ENCODE results near the gene WDR6.

The WDR6 gene

DNA sequence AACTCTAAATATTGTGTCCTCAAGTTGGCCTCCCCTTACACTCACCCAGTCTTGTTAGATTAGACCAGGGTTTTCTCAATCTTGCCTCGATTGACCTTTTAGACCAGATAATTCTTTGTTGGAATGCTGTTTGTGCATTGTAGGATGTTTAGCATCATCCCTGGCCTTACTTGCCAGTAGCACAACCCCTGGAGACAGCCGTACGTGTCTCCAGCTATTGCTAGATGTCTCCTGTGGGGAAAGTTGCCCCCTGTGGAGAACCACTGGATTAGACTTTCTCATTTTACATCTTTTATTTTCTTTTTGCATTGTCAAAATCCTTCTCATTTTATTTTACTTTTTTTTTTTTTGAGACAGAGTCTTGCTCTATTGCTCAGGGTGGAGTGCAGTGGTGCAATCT is 2.2 kb downstream of the WDR6 start:
- Histone ChIP-seq H3K4me3 (replicated peaks; ENCODE audit: low read depth, low read length) (no peak overlapping the region), H3K27me3 (replicated peaks; ENCODE audit: control insufficient read depth, insufficient read depth, low read length) (no peaks in the 10 kb centered on the region), H3K36me3 (ENCODE audit: control insufficient read depth, insufficient read depth, low read length) (peaks cover 28% of the 10 kb centered on the region)
- TF ChIP-seq CTCF (IDR thresholded peaks at IDR 0.05; ENCODE audit: insufficient read depth, low read length, poor library complexity, severe bottlenecking): no peak
- DNase-seq (ENCODE audit: extremely low read depth, insufficient read length): no peak

DNA sequence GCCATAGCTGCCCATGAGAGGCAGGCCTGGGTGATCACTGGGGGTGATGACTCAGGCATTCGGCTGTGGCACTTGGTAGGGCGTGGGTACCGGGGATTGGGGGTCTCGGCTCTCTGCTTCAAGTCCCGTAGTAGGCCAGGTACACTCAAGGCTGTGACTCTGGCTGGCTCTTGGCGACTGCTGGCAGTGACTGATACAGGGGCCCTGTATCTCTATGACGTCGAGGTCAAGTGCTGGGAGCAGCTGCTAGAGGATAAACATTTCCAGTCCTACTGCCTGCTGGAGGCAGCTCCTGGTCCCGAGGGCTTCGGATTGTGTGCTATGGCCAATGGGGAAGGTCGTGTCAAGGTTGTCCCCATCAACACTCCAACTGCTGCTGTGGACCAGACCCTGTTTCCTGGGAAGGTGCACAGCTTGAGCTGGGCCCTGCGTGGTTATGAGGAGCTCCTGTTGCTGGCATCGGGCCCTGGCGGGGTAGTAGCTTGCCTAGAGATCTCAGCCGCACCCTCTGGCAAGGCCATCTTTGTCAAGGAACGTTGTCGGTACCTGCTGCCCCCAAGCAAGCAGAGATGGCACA is 5.3 kb downstream of the WDR6 start:
- Histone ChIP-seq H3K4me3 (replicated peaks; ENCODE audit: low read depth, low read length) (no peak overlapping the region), H3K27me3 (replicated peaks; ENCODE audit: control insufficient read depth, insufficient read depth, low read length) (no peaks in the 10 kb centered on the region), H3K36me3 (ENCODE audit: control insufficient read depth, insufficient read depth, low read length) (peaks cover 45% of the 10 kb centered on the region)
- no peak for DNase-seq (ENCODE audit: extremely low read depth, insufficient read length)
- no peak for TF ChIP-seq CTCF (IDR thresholded peaks at IDR 0.05; ENCODE audit: insufficient read depth, low read length, poor library complexity, severe bottlenecking)

DNA sequence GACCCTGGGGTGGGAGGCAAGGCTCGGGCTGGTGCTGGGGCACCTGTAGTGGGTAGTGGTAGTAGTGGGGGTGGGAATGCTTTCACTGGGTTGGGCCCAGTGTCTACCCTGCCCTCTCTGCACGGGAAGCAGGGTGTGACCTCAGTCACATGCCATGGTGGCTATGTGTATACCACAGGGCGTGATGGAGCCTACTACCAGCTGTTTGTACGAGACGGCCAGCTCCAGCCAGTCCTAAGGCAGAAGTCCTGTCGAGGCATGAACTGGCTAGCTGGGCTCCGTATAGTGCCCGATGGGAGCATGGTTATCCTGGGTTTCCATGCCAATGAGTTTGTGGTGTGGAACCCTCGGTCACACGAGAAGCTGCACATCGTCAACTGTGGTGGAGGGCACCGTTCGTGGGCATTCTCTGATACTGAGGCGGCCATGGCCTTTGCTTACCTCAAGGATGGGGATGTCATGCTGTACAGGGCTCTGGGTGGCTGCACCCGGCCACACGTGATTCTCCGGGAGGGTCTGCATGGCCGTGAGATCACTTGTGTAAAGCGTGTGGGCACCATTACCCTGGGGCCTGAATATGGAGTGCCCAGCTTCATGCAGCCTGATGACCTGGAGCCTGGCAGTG is 6.0 kb downstream of the WDR6 start:
- TF ChIP-seq CTCF (IDR thresholded peaks at IDR 0.05; ENCODE audit: insufficient read depth, low read length, poor library complexity, severe bottlenecking): no peak
- no peaks in the 10 kb centered on the region for H3K27me3 ChIP-seq (replicated peaks; ENCODE audit: control insufficient read depth, insufficient read depth, low read length)
- peaks cover 45% of the 10 kb centered on the region for H3K36me3 ChIP-seq (ENCODE audit: control insufficient read depth, insufficient read depth, low read length)
- DNase-seq (ENCODE audit: extremely low read depth, insufficient read length): no peak
- H3K4me3 ChIP-seq (replicated peaks; ENCODE audit: low read depth, low read length): no peak overlapping the region

GRCh38 chr3:49013738-49014660 is 6.8 kb downstream of the WDR6 start:
- peak; percentile 59 for DNase-seq (ENCODE audit: extremely low read depth, insufficient read length)
- no peaks in the 10 kb centered on the region for H3K27me3 ChIP-seq (replicated peaks; ENCODE audit: control insufficient read depth, insufficient read depth, low read length)
- TF ChIP-seq CTCF (IDR thresholded peaks at IDR 0.05; ENCODE audit: insufficient read depth, low read length, poor library complexity, severe bottlenecking): peak; percentile 86
- H3K36me3 ChIP-seq (ENCODE audit: control insufficient read depth, insufficient read depth, low read length): peaks cover 42% of the 10 kb centered on the region
- H3K4me3 ChIP-seq (replicated peaks; ENCODE audit: low read depth, low read length): no peak overlapping the region

DNA sequence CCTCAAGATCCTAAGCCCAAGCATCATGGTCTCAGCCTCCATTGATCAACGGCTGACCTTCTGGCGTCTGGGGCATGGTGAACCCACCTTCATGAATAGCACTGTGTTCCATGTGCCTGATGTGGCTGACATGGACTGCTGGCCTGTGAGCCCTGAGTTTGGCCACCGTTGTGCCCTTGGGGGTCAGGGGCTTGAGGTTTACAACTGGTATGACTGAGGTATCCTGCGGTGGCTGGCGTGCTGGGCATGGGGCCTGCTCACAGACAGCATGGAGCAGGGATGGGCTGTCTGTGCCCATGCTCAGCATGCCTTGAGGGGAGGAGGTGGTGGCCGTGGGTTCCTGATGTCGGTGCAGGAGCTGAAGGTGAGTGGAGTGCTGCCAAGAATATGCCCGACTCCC is 7.9 kb downstream of the WDR6 start:
- peaks cover 42% of the 10 kb centered on the region for H3K36me3 ChIP-seq (ENCODE audit: control insufficient read depth, insufficient read depth, low read length)
- TF ChIP-seq CTCF (IDR thresholded peaks at IDR 0.05; ENCODE audit: insufficient read depth, low read length, poor library complexity, severe bottlenecking): no peak
- H3K4me3 ChIP-seq (replicated peaks; ENCODE audit: low read depth, low read length): no peak overlapping the region
- no peaks in the 10 kb centered on the region for H3K27me3 ChIP-seq (replicated peaks; ENCODE audit: control insufficient read depth, insufficient read depth, low read length)
- DNase-seq (ENCODE audit: extremely low read depth, insufficient read length): no peak

Measured in GM06990 (cell line).